ENCODE results near the gene ECT2.

- TF ChIP-seq CTCF (IDR thresholded peaks at IDR 0.05) (no peak), POLR2A (IDR thresholded peaks at IDR 0.05) (no peak), POLR2AphosphoS5 (IDR thresholded peaks at IDR 0.05) (no peak), EP300 (IDR thresholded peaks at IDR 0.05) (no peak)
Measured at GRCh38 chr3:172776049-172776717, 25.7 kb downstream of the ECT2 start.
